Astrocyte of the cerebellum (primary cell): Measurements from ENCODE around the gene DHX16.

ENCODE experiments used
- DNase-seq: peaks from one replicate; pipeline ENCODE4 v3.0.0-alpha.2; 2011; ENCODE audit warnings: low read depth
- H3K4me3 ChIP-seq: 2 replicates; pipeline ENCODE4 v1.5.1; 2011; ENCODE audit warnings: mild to moderate bottlenecking, low read depth, low read length, moderate library complexity
- CTCF ChIP-seq: IDR thresholded peaks from 2 replicates; pipeline ENCODE4 v1.5.1; 2012; ENCODE audit warnings: low read length, low read depth, moderate library complexity, mild to moderate bottlenecking; ENCODE audit errors: missing control alignments
- in situ Hi-C: cut with HindIII; loops from 2 replicates; pipeline ENCODE4 v1.10.0; 2017; ENCODE audit warnings: low sequenced_read_pairs

DHX16 gene

GRCh38 chr6:30683980-30684338 lies 11.2 kb upstream of the DHX16 start:
- no peak for DNase-seq
- in situ Hi-C loops: no loop called here
- no peak for TF ChIP-seq CTCF
- peak overlapping the region; percentile 94 for H3K4me3 ChIP-seq

GRCh38 chr6:30683183-30683979 lies 10.6 kb upstream of the DHX16 start:
- in situ Hi-C loops: no loop called here
- no peak for DNase-seq
- H3K4me3 ChIP-seq: peak overlapping the region; percentile 94
- TF ChIP-seq CTCF: no peak

GRCh38 chr6:30682143-30683117 lies 9.6 kb upstream of the DHX16 start:
- no peak for TF ChIP-seq CTCF
- H3K4me3 ChIP-seq: peak overlapping the region; percentile 94
- in situ Hi-C loops: no loop called here
- peak; percentile 62 for DNase-seq

DNA sequence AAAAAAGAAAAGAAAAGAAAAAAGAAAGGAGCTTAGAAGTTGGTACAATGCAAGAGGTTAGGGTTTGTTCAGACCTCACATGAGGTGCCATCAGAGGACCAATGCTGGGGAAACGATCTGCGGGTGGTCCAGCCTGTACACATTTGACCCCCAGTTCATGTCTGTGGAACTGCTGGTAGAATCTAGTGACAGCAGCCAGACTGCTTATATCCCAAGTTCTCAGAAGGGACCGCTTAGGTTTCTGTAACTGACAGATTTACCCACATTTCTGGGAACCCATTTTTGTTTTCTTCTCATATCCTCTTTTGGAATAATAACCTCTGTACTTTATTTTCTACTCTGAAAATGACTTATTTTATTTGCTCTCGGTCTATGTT lies 8.9 kb upstream of the DHX16 start:
- peak overlapping the region; percentile 94 for H3K4me3 ChIP-seq
- in situ Hi-C loops: no loop called here
- DNase-seq: no peak
- no peak for TF ChIP-seq CTCF

GRCh38 chr6:30679765-30680535 lies 7.1 kb upstream of the DHX16 start:
- in situ Hi-C loops: no loop called here
- peak overlapping the region; percentile 16 for H3K4me3 ChIP-seq
- no peak for TF ChIP-seq CTCF
- DNase-seq: no peak
